GM19397 (cell line): Measurements from ENCODE around the gene F8.

Source experiments
- ATAC-seq: cut with Tn5 transposase; IDR thresholded peaks from one replicate; pipeline ENCODE4 v1.9.1; 2021; ENCODE audit warnings: mild to moderate bottlenecking, moderate library complexity; ENCODE audit not compliant: unreplicated experiment

Gene F8

DNA sequence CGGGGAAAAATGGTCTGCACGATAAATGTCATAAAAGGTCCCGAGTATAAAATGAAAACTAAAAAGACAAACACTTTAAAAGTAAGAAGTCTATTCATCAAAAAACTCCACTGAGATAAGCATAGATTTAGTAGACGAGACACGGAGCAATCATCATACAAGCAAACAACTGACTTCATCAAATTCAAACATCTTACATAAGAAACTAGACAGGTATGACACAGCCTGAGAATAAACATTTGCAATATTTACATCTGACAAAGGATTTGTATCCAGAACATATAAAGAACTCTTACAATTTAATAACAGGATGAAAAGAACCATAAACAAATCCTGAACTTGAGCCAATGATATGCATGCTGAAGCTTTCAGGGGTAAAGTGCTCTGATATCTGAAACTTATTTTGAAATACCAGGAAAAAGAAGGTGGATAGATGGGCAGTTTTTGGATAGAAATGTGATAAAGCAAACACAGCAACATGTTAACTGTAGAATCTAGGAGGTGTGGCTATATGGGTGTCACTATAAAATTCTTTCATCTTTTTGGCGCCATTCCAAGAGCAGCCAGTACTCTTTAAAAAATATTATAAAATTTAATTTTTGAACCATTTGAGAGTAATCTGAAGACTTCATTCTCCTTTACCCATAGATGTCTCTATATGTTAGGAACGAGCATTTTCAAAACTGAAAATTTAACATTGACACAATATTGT is 229.3 kb downstream of the F8 start:
- ATAC-seq: no peak

DNA sequence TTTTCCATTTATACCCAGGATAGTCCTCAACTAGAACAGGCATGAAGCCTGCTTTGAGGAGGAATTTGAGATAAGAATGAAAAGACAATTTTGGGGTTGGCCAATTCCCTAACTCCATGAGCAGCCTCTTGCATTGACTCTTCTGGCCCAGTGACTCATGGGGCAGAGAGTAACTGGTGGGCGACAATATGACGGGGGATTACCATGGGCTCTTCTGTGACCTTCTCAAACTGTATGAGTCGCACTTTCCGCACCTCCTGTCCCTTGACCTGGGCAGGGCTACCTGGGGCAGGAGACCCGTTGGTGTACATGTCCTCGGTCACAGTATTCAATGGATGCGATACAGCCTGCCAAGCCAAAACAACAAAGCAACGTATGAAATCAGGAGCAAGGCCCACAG is 230.6 kb downstream of the F8 start:
- no peak for ATAC-seq

DNA sequence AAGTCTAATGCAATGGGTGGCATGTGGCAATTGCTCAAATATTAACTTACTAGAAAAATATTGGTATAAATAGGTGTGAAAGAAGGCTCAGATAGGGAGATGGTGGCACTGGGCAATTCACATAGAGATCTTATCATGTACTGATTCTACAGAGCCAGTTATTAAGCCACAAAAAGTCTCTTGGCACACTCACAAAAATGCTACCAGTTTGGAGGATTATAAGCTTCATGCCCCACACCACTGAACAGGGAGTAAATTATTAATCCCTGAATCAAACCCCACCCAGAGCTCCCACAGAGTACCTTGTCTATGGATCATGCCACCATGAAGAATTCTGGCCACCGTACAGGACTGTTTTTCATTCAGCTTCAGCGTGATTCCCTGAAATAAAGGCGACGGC is 231.1 kb downstream of the F8 start:
- no peak for ATAC-seq
